Activated CD8-positive, alpha-beta memory T cell treated with anti-CD3 and anti-CD28 coated beads for 4 hours (primary cell): ENCODE measurements around the gene ZNF488.

Source experiments
- DNase-seq, 2 donors: peaks; one replicate each; pipeline ENCODE4 v3.0.0-alpha.2; 2020; ENCODE audit warnings: low read depth in 2 of 2

ZNF488 gene

GRCh38 chr10:47349516-47349915 lies 34.6 kb downstream of the ZNF488 start:
- DNase-seq = no peak

- DNase-seq = no peak
Measured at GRCh38 chr10:47348661-47349470, 35.2 kb downstream of the ZNF488 start.

- no peak for DNase-seq
Measured at GRCh38 chr10:47348138-47348651, 35.9 kb downstream of the ZNF488 start, which contains the start of gene RBP3. RBP3 (plus strand) TSS chr10:47348363; CDS start chr10:47348485, 122 bp downstream.

- no peak for DNase-seq
Measured at GRCh38 chr10:47347303-47347675, 36.8 kb downstream of the ZNF488 start.

DNA sequence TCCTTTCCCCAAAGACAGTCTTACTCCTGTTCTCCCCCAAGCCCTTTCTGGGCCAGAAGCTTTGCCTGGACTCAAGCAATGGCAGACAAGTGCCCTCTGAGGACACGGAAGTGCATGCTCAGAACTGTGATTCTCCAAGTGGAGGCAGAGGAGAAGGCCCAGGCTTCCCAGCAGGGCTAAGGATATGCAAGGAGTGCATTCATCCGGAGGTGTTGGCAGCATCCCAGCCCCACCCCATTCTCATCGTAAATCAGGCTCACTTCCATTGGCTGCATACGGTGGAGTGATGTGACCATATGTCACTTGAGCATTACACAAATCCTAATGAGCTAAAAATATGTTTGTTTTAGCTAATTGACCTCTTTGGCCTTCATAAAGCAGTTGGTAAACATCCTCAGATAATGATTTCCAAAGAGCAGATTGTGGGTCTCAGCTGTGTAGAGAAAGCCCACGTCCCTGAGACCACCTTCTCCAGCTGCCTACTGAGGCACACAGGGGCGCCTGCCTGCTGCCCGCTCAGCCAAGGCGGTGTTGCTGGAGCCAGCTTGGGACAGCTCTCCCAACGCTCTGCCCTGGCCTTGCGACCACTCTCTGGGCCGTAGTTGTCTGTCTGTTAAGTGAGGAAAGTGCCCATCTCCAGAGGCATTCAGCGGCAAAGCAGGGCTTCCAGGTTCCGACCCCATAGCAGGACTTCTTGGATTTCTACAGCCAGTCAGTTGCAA lies 37.4 kb downstream of the ZNF488 start:
- no peak for DNase-seq

DNA sequence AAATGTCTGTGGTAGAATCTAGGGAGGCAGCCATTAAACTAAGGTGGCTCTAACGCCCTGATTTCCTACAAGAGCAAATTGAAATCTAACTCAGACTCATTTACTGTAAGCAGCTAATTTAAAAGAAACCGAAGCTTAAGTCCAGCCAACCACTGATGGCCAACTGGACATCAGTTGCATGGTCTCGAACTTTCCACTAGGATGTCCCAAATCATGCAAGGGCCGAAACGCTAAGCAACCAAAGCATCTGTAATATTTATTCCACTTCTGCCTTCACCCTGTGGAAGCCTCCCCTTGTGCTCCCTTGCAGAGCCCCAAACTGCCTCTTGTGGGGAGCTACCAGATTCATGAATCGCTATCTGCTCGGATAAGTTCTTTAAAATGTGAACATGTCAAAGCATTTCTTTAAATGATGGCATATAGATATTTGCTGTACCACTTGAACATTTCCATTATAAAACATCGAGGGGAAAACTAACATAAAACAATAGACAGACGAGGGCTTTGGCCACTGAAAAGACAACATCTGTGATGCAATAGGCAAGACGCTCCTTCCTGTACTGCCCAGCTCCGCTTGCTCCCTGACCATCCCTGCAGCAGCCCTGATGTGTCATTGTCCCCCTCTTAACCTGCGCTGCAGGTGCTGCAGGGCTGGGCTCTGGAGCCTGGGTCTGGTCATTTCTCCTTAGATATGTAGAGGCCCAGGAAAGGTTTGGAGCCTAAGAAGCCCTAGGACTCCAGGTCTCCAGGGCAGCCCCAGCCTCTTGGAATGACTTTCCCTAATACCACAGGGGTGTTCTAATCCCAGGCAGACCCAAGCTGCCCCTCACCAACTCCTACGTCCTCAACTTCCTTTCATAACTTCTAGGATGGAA lies 38.9 kb downstream of the ZNF488 start:
- DNase-seq = no peak

- peak; percentile 38 to 44 for DNase-seq
Measured at GRCh38 chr10:47340608-47341170, 43.4 kb downstream of the ZNF488 start.

- no peak for DNase-seq
Measured at GRCh38 chr10:47339759-47340607, 44.1 kb downstream of the ZNF488 start.

DNA sequence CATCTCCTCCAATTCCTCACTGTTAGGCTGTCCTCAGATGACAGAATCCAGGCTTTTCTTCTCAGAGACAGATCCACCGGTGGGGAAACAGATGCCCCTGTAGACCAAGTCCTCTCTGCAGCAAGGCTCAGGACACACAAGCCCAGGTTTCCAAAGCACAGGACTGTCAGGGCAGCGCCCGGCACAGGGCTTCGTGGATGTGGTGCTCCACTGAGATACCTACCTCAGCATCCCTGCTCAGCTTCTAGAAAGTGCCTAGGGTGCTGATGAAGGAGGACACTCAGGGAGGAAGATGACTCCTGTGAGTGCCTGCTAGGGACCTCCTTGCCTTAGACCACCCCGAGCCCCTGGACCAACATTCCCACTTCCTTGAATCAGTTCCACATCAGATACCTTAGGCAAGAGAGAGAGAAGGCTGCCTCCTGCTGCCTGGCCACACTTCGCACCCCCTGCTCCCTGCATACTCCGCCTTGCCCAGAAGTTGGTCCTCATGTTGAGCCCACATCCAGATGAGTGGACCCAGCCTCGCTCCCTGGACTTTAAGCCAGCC lies 44.8 kb downstream of the ZNF488 start:
- no peak for DNase-seq

GRCh38 chr10:47337310-47337709 lies 46.8 kb downstream of the ZNF488 start:
- DNase-seq = no peak

DNA sequence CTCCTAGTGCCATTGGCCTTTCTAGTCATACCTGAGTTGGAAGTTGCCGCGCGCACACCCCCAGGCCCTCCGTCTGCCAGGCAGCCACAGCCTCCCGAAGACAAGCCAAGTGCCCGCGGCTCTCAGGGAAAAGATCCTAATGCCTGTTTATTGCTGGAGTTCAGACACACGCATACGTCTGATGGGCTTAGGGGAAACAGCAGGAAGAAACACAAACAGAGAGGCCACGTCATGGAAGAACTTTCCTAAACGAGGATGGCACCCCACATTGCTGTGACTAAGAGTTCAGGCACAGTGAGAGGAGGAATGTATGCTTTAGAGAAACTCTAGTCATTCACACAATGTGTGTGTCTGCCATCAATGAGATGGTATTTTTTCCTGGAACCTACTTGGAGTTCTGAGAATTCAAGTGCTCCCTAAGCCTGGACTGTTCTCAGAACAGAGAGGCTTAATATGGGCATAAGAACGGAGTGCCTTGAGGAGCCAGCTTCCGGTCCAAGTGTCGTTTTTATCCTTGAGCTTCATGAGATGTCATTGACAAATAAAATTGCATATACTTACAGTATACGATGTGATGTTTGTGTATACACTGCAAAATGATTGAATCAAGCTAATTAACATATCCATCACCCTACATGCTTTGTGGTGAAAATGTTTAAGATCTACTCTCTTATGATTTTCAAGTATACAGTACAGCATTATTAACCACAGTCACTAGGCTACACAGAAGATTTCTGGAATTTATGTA lies 47.5 kb downstream of the ZNF488 start:
- no peak for DNase-seq

DNA sequence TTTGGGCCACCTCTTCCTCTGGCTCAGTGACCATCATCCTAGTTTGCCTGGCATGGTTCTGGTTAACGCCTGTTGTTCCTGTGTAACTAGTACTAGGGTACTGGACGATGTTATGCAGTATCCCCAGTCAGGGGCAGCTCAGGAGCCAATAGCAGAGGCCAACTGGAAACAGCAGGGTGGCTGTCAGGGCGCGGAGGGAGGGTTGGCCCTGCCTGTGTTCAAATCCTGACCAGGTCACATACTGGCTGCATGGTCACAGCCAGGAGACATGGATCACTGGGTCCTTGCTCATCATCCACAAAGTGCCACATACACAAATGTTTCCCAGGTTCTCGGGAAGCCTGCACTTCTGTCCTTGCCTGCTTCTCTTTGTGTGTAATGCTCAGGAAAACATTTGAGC lies 48.2 kb downstream of the ZNF488 start:
- DNase-seq = no peak

DNA sequence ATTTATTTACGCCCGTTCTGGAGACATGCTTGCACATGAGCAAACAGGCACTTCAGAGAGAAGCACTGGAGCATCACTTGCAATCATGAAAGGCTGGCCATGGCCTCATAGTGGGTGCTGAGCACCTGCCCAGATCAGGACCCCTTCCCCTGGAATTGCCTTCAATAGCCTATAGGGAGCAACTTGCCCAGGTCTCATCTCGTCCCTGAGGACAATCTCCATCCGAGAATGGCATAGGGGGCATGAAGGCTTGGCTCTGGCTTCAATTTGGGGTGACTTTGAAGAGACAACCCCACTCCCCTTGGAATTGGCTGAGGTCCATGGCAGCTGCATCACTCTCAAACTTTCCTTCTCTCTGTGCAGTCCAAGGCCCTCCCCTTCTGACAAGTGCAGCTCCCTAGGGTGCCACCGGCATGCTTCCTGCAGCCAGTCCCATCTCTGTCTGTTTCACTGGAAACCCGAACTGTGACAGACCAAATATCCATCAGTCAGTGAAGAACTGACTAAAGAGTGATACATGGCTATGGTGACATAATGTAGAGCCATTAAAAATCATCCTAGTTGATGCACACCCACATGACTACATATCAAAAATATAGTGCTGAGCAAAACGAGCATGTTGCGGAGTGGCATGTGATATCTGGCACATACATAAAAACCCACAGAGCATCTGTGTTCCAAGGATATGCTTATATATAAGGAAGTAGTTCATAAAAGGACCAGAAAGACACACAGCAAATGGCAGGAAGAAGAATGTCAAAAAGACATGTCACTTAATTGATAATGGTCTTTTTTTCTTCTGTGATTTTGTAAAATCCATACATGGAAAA lies 49.4 kb downstream of the ZNF488 start:
- no peak for DNase-seq

DNA sequence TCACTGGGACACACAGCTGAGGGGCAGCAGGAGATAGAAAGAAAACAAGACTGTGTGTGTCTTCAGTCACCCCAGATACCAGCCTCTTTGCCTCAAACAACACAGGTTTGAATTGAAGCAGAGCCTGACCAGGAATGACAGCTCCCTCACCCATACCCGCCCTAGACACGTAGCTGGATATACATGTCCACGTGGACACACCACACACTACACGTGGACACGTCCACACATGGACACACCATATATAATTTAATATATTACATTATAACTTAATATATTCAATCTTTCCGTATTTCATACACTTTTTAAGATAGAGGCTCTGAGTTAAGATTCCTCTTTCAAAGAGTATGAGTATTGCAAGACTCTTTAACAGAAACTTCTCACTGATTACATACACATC lies 50.6 kb downstream of the ZNF488 start:
- DNase-seq = no peak

- no peak for DNase-seq
Measured at GRCh38 chr10:47332946-47333345, 51.1 kb downstream of the ZNF488 start.

DNA sequence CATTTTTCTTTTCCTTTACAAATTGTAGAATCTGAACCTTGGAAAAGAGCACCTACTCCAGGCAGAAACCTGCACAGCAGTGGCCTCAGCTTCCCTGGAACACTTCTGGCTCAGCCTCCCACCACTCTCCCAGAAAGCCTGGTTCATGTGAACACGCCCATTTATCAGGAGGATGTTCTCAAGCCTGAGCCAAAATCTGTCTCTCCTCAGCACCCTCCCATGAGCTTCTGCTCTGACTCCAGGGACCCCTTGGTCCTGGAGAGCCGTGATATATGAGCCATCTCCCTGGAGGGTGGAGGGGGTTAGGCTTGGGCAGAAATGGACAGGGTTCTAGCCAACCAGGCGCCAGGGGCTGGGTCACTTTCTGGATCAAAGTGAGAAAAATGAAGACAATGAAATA lies 51.7 kb downstream of the ZNF488 start:
- no peak for DNase-seq

DNA sequence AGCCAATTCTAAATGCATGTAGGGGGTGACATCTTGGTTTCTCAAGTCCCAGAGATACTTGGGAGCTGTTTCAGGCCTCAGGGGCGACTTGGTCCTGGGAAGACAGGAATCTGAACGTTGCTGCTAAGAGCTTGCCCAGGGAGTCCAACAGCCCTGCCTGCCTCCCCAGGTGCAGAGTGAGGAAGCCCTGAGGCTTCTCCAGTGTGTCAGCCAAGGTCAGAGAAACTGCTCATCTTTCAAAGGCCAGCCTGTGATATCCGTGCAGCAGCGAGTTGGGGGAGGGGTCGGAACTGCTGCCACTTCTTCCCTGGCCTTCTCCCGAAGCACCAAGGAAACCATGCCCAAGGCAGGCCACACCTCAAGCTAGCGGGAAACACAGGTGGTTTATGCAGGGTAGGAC lies 52.1 kb downstream of the ZNF488 start:
- DNase-seq = no peak

GRCh38 chr10:47331491-47331890 lies 52.6 kb downstream of the ZNF488 start:
- no peak for DNase-seq

GRCh38 chr10:47330804-47331203 lies 53.3 kb downstream of the ZNF488 start:
- no peak for DNase-seq
